ENCODE data around the gene ZNF618.

The ZNF618 gene

DNA sequence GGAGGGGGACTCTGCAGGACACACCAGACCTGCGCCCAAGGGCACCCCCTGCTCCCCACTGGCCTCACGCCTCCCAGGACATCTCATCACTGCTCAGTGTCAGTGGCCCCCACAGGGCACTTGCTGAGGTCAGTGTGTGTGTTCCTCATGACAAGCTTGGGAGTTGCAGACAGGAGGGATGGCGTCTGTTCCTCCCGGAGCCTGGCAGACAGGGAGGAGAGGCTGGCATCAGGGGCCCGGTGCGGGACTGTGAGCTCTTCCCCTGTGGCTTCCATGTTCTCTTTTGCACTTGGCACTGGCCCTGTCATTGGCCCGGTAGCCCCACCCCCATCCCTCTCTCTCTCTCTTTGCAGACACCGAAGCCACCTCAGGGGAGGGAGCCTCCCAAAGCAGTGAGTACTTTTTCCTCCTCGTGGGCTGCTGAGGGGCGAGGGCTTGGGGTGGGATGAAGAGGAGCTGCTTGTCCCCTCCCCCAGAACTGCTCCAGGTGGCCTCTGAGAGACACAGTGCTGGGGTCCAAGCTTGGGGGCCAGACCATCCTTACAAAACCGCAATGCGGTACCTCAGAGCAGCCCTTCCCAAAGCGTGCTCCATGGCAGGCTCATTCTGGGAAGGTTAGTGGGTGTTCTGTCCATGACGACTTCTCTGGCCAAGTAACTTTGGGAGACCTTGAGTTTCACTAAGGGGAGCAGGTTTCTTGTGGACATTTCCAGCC is 126.3 kb downstream of the ZNF618 start:
- no peak for DNase-seq (ENCODE audit: low read depth in 2 of 2)

DNA sequence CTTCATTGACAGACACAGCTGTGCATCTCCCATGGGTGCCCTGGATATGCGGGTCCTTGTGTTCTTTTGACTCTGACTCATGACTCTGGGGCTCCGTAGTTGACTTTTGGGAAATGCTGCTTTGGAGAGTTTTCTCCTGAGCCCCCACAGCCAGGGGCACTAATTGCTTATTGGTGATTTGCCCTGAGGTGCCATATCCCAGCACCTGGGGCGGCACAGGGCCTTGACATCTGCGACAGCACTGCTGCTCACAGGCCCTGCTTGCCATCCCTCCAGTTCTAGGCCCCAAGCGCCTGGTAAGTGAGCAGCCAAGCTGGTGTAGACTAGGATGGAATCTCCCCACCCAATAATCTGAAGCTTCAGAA is 126.9 kb downstream of the ZNF618 start:
- no peak for DNase-seq (ENCODE audit: low read depth in 2 of 2)

DNA sequence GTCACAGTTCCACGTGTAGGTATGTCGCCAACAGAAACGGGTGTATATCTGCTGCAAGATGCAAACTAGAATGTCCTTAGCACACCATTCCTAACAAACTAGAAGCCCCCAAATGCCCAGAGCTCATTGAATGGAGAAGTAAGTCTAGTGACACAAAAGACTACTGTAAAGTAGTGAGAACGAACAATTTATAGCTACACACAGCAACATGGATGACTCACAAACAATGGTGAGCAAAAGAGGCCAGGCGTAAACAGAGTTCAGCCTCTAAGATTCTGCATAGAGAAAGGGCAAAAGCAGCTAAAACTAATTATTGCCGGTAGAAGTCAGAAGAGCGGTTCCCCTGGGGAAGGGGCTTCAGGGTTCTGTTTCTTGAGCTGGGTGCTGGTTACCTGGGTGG is 127.2 kb downstream of the ZNF618 start:
- DNase-seq (ENCODE audit: low read depth in 2 of 2) = no peak

DNA sequence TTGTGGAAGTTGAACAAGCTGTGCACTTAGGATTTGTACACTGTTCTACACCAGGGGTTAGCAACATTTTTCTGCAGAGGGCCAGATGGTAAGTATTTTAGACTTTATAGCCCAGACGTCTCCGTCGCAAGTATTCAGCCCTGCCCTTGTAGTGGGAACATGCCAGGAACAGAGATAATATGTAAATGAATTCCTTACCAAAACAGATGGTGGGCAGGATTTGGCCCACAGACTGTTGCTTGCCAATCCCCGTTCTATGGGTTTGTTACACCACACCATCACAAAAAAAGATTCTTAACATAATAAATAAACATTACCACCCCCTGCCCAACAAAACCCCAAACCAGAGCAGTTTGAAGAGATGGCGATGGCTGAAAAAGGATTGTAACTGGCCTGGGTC is 127.6 kb downstream of the ZNF618 start:
- DNase-seq (ENCODE audit: low read depth in 2 of 2) = no peak

DNA sequence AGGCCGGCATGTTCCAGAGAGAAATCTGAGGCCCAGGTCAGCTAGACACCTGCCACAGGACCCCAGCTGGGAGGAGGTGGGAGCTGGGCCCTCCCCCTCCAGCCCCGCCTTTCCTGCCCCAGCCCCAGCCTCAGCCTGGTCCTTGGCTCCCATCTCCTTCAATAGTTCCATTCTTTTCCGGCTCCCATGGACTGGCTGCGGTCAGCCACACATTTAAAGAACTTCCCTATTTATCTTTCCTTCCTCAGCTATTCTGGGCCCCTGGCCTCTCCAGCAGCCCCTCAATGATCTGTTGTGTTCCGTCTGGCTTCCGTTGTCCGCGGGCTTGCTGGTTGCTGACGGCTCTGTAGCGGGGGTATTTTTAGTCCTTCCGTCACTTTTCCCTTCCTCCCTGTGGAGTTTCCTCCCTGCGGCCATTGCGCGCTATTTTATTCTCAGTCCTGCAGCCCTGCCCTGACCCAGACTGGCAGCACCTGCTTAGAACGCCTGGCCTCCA is 128.2 kb downstream of the ZNF618 start:
- no peak for DNase-seq (ENCODE audit: low read depth in 2 of 2)

DNA sequence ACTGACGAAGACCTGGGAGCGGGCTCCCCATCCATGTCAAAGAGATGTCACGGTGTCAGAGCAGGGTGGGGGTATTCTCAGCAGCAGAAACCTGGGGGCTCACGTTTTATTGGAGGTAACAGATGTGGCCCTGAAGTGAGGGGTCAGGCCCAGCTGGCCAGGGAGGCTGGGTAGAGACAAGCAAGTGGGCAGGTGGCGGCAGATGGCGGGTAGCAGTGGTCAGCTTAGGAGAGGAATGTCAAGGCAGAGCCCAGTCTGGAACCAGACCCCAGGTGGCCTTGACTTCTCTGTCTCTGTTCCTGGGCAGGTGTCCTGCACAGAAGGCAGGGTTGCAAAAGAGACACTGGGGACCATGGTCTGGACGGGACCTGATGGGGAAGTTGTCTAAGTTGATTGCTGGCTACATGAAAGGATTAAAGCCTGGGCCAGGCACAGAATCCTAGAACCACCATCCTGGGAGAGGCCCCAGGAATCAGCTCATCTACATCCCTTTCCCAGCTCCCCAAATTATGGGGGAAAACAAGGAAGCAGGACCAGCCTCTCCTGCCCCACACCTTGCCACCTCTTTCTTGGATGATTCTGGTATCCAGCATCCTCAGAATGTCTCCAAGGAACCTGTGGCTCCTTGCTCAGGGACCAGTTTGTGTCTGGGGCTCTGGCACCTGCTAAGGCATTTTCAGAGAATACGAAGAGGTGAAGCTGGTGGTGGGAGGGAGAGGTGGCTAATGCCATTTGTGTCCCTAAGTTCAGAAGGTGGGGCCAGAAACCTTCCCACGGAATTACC is 129.5 kb downstream of the ZNF618 start:
- no peak for DNase-seq (ENCODE audit: low read depth in 2 of 2)

DNA sequence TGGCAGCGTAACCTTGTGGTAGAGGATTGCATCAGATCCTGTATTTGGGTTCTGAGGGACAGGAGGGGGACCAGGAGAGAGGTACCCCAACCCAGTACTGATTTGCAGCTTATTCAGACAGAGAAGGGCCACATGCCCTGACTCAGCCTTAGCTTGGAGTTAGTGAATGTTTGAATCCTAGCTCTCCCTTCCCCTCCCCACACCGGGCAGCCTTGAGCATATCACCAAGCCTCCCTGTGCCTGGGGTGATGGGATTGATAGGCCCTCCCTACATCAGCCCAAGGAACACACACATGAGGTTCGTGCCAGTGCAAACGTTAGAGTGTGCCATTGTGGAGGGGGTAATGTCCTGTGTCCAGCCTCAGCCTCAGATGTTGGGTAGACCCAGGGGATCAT is 130.0 kb downstream of the ZNF618 start:
- no peak for DNase-seq (ENCODE audit: low read depth in 2 of 2)

DNA sequence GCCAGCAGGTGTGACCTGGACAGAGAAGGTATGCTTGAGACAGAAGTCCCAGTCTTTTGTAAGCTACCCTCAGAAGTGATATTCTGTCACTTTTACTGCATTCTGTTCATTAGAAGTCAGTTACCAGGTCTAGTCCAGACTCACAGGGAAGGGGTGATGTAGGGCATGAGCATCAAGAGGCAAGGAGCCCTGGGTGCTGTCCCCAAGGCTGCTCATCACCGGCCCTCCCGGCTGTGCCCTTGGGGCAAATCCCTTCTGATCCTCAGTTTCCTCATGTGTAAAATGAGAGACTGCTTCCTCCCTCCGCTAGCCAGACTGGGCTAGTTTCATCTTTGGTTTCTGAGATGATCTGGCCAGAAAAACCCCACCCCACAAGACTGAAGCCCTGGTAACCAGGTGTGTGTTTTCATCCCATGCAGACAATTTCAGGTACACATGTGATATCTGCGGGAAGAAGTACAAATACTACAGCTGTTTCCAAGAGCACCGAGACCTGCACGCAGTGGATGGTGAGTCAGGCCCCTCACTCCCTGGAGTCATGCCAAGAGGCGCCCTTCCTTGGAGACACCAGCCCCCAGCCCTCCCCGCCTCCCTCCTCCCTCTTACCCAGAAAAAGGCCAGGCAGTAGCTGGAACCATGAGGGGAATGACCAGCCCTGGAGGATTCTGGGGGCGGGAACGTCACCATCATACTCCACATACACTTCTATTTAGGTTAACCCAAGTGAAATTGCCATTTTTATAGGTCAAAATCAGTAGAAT is 131.0 kb downstream of the ZNF618 start:
- no peak for DNase-seq (ENCODE audit: low read depth in 2 of 2)

DNA sequence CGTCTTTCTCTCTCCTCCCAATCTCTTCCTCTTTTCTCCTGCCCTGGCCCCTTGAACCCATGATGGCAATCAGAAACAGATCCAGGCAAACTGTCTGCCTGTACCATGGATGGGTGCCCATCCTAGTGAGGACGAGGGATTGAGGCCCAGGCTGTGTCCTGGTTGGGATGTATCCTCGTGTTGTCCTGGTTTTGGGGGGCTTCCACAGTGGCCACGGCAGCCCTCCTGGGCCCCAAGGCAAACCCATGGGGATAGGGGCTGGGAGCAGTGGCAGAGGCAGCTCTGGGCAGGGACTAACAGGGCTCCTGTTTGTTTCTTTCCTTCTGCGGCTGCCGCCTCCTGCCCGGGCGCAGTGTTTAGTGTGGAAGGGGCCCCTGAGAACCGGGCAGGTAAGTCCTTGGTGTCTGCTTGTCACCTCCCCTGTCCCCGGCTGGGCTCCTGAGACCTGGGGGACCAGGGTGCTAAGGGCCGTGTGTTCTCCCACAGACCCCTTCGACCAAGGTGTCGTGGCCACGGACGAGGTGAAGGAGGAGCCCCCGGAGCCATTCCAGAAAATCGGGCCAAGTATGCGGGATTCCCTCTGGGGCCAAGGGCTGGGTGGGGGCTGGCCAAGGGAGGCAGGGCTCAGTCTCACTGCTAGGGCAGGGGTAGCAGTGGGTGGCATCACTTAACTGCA is 132.0 kb downstream of the ZNF618 start:
- no peak for DNase-seq (ENCODE audit: low read depth in 2 of 2)

DNA sequence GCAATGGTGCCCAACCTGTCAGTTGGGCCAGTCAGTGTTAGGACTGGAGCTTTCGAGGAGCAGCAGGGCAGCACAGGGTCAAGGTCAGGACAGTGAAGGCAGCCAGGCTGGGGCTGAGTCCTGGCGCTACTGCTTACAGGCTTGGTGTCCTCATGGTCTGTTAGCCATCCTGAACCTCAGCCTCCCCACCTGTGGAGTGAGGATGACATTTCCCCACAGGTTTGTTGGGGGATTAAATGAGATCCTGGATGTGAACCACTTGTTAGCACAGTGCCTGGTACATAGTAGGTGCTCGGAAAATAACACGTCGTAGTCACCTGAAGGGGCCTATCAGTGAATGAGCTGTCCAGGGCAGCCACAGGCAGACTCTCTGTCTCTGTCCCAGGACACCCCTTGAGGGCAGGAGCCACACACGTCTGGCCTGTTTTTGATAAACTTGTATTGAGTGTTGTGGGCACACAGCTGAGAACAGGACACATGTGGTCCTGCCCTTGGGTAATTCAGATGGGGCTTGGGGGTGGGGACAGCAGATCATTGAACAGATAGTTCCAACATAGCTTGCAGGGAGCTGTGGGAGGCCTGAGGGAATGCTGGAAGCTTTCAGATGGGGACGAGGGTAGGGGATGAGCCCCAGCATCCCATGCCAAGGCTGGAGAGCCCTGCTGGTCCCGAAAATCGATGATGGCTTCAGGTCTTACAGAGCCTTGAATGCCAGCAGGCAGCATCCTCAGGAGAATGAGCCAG is 132.7 kb downstream of the ZNF618 start:
- DNase-seq (ENCODE audit: low read depth in 2 of 2) = no peak

DNA sequence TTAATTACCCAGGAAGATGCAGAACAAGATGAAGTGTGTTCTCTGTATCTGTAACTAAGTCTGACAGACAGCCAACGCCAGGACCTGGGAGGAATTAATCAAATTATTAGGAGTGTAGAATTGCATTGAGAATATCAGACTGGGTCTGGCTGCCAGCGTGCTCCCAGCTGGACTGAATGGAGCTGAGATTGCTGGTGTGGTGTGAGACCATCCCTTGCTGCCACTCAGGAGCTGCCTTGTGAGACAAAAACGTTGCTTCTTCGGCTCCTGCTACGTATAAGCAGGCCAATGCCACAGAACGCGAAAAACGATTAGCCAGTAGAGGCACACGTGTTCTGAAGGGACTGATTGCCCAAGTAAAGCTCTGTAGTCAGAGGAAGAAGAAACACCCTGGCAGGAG is 135.2 kb downstream of the ZNF618 start:
- no peak for DNase-seq (ENCODE audit: low read depth in 2 of 2)

DNA sequence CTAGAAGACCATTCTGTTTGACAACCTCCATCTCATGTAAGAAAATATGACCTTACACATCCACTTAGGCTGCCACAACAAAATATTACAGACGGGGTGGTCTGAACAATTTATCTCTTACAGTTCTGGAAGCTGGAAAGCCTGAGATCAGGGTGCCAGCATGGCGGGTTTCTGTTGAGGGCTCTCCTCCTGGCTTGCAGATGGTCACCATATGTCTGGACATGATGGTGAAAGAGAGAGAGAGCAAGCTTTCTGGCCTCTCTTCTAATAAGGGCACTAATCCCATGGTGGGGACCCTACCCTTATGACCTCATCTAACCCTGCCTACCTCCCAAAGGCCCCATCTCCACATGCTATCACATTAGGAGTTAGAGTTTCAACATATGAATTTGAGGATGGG is 136.0 kb downstream of the ZNF618 start:
- no peak for DNase-seq (ENCODE audit: low read depth in 2 of 2)

DNA sequence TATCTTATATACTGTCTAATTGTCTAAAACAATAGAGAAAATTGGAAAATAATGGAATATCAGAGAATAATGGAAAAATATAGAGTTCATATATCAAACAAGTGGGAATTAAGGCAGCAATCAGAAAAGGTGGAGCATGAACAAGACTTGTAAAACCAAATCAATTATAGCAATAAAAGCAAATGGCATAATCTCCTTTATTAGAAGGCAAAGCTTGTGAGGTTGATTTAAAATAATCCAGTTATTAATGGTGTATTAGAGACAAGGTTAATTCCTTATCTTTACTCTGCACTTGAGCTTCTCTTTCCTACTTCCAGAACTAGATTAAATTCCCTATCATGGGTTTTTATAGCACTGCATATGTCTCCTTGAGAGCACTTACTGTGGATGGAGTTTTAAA is 137.9 kb downstream of the ZNF618 start:
- no peak for DNase-seq (ENCODE audit: low read depth in 2 of 2)

DNA sequence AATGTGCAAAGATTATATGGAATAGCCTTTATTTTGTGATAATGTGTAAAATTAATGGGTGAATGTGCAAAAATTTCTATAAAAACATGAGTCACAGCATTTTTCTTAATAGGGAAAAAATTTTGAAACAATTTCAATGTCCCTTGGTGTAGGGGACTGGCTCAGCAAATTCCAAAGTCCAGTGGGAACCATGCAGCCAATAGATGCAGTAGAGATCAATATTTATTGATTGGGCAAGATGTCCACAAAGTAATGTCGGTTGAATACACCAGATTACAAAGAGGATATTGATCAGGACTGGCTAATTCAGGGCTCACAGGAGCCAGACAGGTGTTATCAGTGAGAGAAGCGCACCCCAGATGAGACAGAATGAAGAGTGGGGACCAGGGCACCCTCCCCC is 139.5 kb downstream of the ZNF618 start:
- no peak for DNase-seq (ENCODE audit: low read depth in 2 of 2)

DNA sequence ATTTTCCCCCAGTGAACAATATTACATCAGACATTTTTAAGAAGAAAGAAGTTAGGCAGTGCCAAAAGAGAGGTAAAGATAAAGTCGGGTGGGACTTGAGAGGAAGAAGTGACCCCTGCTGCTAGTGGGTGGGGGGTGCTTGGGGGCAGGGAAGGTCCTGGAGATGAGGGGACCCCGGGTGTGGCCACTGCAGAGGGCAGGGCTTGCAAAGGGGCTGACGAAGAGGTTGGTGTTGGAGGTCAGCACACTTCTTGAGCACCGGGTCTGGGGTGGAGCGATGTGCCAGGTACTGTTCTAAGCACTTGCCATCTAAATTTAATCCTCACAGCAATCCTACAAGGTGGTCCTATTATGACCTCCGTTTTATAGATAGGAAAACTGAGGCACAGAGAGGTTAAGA is 140.0 kb downstream of the ZNF618 start:
- DNase-seq (ENCODE audit: low read depth in 2 of 2) = no peak

DNA sequence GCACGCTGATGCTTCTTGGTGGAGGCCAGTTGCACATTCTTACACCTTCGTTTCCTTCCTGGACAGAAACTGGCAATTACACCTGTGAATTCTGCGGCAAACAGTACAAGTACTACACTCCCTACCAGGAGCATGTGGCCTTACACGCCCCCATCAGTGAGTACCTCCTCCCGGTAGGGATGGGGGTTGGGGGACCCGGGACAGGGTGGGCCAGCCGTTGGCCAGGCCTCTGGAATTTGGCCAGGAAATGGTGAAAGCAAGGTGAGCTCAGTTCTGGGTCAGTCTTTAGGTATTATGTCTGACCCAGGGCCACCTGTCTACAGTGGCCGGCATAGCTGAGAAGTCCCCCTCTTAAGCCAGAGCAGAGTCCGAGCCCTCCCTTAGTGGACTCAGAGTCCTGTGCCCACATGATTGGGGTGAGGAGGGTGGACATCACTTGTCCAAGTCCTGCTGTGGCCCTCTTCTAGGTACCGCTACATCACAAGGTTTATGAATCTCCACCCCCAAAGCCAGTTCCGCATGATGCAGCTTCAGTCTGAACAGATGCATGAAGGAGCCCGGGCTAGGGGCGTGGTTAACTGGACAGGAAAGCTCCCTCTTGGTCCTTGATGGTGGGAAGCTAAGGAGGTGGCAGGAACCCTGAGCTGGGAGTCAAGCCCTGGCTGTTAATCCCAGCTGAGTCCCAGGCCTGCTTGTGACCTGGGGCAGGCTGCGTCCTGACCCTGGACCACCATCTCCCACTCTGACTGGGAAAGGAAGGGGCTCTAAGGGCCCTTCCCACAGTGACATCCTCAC is 140.7 kb downstream of the ZNF618 start:
- no peak for DNase-seq (ENCODE audit: low read depth in 2 of 2)

DNA sequence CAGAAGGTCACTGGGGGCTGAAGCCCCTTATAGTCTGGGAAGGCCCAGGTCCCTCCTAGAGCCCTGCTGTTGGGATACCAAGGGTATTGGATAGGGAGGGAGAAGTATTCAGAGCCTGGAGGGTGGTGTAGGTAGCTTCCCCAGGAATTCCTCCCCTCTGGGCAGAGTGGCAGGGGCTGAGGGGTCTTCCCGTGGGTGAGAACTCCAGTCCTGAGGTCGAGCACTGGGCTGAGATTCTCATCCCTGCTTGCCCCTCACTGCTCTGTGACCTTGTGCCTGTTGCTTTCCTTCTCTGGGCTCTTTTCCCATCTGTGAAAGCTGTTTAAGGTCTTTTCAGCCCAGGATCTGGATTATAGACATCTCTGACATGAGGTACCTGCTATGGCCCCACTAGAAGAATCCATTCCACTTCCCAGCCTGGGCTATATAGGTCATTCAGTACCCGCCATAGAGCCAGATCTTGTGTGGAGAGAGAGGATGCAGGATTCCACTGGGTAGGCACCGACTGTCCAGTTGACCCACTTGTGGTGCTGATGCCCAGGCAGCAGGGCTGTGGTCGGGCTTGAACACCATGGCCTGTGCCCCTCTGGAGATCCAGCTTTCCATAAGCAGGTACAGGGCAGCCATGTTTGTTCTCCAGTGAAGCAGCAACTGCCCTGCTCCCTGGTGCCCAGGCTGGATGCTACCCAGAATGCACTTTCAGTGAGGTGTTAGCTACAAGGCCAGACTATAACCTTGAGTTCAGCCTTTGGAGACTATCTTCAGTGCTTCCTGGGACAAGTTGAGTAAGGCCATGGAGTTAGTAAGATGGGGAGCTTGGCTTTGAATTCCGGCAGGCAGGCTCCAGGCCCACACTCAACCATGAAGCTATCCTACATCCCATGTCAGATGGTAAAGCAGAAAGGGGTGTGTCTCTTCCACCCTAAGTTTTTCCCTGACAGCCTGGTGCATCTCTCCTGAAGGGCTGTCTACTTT is 141.9 kb downstream of the ZNF618 start:
- no peak for DNase-seq (ENCODE audit: low read depth in 2 of 2)

DNA sequence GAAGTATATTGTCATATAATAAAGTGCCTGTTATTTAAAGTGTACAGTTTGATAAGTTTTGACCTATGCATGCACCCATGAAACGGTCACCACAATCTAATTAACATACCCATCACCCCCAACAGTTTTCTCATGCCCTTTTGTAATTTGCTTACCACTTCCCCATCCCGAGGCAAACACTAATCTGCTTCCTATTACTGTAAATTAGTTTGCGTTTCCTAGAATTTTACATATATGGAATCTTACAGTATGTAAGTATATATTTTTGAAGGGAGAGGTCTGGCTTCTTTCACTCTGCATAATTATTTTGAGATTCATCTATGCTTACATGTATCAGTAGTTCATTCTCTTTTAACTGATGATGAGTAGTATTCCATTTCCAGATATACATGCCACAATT is 145.5 kb downstream of the ZNF618 start:
- no peak for DNase-seq (ENCODE audit: low read depth in 2 of 2)

DNA sequence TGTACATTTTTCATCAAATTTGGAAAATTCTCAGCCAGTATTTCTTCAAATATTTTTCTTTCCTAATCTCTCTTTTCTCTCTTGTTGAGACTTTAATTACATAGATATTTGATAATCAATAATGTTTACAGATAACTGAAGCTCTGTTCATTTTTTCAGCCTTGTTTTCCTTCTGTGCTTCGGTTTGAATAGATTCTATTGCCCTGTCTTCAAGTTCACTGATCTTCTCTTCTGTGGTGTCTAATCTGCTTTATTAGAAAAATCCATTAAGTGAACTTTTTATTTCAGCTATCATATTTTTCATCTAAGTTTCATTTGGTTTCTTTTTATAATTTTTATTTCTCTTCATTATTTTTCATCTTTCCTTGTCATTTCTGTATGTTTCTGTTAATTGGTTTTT is 147.9 kb downstream of the ZNF618 start:
- DNase-seq (ENCODE audit: low read depth in 2 of 2) = no peak

Measured in stimulated activated CD8-positive, alpha-beta memory T cell treated with anti-CD3 and anti-CD28 coated beads, Interleukin-15, amount 100 ng/mL, for 48 hours (primary cell).